ENCODE results near the gene FCGR1A.
"Not testable (repeated sequence)": the region's sequence is repeated elsewhere in the genome, so short reads cannot be mapped to it uniquely, and the experiment has no call there.

DNA sequence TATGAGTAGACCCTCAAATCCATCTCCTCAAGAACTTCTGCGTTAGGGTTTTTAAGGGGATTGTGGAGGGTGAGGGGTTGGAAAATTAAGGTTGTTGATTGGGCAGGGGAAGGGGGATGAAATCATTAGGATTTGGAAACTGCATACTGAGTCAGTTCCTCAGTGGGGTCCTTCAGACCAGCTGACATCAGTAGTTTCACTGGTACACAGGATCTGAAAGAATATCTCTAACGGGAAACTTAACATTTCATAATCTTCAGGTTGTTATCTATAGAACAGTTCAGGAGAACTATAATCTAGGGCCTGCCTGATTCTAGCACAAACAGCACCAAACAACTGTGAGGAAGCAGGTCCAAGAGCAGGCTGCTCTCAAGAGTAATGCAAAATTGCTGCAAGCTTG is 27.2 kb upstream of the FCGR1A start:
- not testable (repeated sequence) for TF ChIP-seq MYC (IDR thresholded peaks at IDR 0.05; ENCODE audit: borderline replicate concordance, low read length); KDM1A (IDR thresholded peaks at IDR 0.05; ENCODE audit: low read depth); CEBPB (IDR thresholded peaks at IDR 0.05); ZC3H11A (IDR thresholded peaks at IDR 0.05); SREBF2 (IDR thresholded peaks at IDR 0.05); ZSCAN20 (CRISPR knock-in tag; IDR thresholded peaks at IDR 0.05); CHD2 (IDR thresholded peaks at IDR 0.05; ENCODE audit: low read length, partially characterized antibody)
- TF ChIP-seq, protein P1, sequence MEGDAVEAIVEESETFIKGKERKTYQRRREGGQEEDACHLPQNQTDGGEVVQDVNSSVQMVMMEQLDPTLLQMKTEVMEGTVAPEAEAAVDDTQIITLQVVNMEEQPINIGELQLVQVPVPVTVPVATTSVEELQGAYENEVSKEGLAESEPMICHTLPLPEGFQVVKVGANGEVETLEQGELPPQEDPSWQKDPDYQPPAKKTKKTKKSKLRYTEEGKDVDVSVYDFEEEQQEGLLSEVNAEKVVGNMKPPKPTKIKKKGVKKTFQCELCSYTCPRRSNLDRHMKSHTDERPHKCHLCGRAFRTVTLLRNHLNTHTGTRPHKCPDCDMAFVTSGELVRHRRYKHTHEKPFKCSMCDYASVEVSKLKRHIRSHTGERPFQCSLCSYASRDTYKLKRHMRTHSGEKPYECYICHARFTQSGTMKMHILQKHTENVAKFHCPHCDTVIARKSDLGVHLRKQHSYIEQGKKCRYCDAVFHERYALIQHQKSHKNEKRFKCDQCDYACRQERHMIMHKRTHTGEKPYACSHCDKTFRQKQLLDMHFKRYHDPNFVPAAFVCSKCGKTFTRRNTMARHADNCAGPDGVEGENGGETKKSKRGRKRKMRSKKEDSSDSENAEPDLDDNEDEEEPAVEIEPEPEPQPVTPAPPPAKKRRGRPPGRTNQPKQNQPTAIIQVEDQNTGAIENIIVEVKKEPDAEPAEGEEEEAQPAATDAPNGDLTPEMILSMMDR (IDR thresholded peaks at IDR 0.05), result not testable (repeated sequence)
